ENCODE measurements around the gene LCN15. TPM values are rescaled to one million over a fixed set of nuclear protein-coding genes. Genes with fewer than 3 reads are reported as not detected.

The LCN15 gene
- total and polyA plus RNA-seq, 2 of the 13 experiments (the other 11 are each of a cell fraction or from before 2014, with no cell fraction given), result 1.3 to 53.7 TPM

GRCh38 chr9:136793086-136793946 lies 29.0 kb upstream of the LCN15 start (continued):
- peak; percentile 29; the same call in 1 of the 2 replicates for TF ChIP-seq HOMEZ (CRISPR knock-in tag; IDR thresholded peaks at IDR 0.05; ENCODE audit: low read depth)
- no peak for TF ChIP-seq SP1 (IDR thresholded peaks at IDR 0.05)
- 0 out of 2 replicates have a peak, but pooled peaks have one; percentile 13 for TF ChIP-seq SP1 (CRISPR knock-in tag; IDR thresholded peaks at IDR 0.05)
- TF ChIP-seq HNF1B (CRISPR knock-in tag; IDR thresholded peaks at IDR 0.05), result peak; percentile 54; the same call in 1 of the 2 replicates
- TF ChIP-seq RAD51 (IDR thresholded peaks at IDR 0.05; ENCODE audit: borderline replicate concordance), result no peak
- TF ChIP-seq ZNF891 (CRISPR knock-in tag; IDR thresholded peaks at IDR 0.05), result 0 out of 2 replicates have a peak, but pooled peaks have one; percentile 45
- TF ChIP-seq SP4 (CRISPR knock-in tag; IDR thresholded peaks at IDR 0.05), result peak; percentile 69; the same call in 1 of the 2 replicates
- TF ChIP-seq ZNF451 (CRISPR knock-in tag; IDR thresholded peaks at IDR 0.05), result peak; percentile 47; the same call in 1 of the 2 replicates
- 0 out of 2 replicates have a peak, but pooled peaks have one; percentile 34 for TF ChIP-seq HINFP (CRISPR knock-in tag; IDR thresholded peaks at IDR 0.05; ENCODE audit: low read depth)
- no peak for TF ChIP-seq ZNF234 (CRISPR knock-in tag; conservative IDR thresholded peaks at IDR 0.05)
- TF ChIP-seq ZBTB38 (CRISPR knock-in tag; IDR thresholded peaks at IDR 0.05), result peak; percentile 90
- TF ChIP-seq ZNF10 (CRISPR knock-in tag; IDR thresholded peaks at IDR 0.05; ENCODE audit: borderline replicate concordance, low read depth), result no peak
- 0 out of 2 replicates have a peak, but pooled peaks have one; percentile 31 for TF ChIP-seq ZFP36L1 (CRISPR knock-in tag; IDR thresholded peaks at IDR 0.05)
- TF ChIP-seq FOXA3 (CRISPR knock-in tag; IDR thresholded peaks at IDR 0.05), result no peak
- peak; percentile 43 for TF ChIP-seq SAP130 (CRISPR knock-in tag; IDR thresholded peaks at IDR 0.05; ENCODE audit: low read depth)
- TF ChIP-seq ZNF567 (CRISPR knock-in tag; IDR thresholded peaks at IDR 0.05; ENCODE audit: borderline replicate concordance), result peak; percentile 27; the same call in 1 of the 2 replicates
- 0 out of 2 replicates have a peak, but pooled peaks have one; percentile 46 for TF ChIP-seq FOXO4 (CRISPR knock-in tag; conservative IDR thresholded peaks at IDR 0.05)
- no peak for TF ChIP-seq HDAC6 (IDR thresholded peaks at IDR 0.05; ENCODE audit: low read depth, low read length)
- TF ChIP-seq ZNF547 (CRISPR knock-in tag; IDR thresholded peaks at IDR 0.05), result 0 out of 2 replicates have a peak, but pooled peaks have one; percentile 15
- peak; percentile 53; the same call in 1 of the 2 replicates for TF ChIP-seq SP5 (CRISPR knock-in tag; IDR thresholded peaks at IDR 0.05; ENCODE audit: borderline replicate concordance, low read depth)
- TF ChIP-seq ZKSCAN8 (CRISPR knock-in tag; IDR thresholded peaks at IDR 0.05; ENCODE audit: borderline replicate concordance), result 0 out of 2 replicates have a peak, but pooled peaks have one; percentile 23
- peak; percentile 63; the same call in 1 of the 2 replicates for TF ChIP-seq RBFOX2 (IDR thresholded peaks at IDR 0.05; ENCODE audit: low read depth, low read length)
- TF ChIP-seq GABPB1 (CRISPR knock-in tag; IDR thresholded peaks at IDR 0.05), result peak; percentile 22; the same call in 1 of the 2 replicates
- peak; percentile 16; the same call in 1 of the 2 replicates for TF ChIP-seq ZNF761 (CRISPR knock-in tag; conservative IDR thresholded peaks at IDR 0.05)
